ENCODE measurements around the gene ITSN2.
A peak's percentile ranks its signal among the peaks of the same experiment; 100 is the strongest.

Gene ITSN2

GRCh38 chr2:24269265-24269664 is 91.1 kb downstream of the ITSN2 start:
- DNase-seq (ENCODE audit: low read depth) = peak; percentile 22

- DNase-seq (ENCODE audit: low read depth) = no peak
Observed at GRCh38 chr2:24265212-24265611, 95.1 kb downstream of the ITSN2 start.

- no peak for DNase-seq (ENCODE audit: low read depth)
Observed at GRCh38 chr2:24262421-24262970, 97.8 kb downstream of the ITSN2 start.

GRCh38 chr2:24261441-24261840 is 98.9 kb downstream of the ITSN2 start:
- DNase-seq (ENCODE audit: low read depth) = no peak

- no peak for DNase-seq (ENCODE audit: low read depth)
Observed at GRCh38 chr2:24259316-24259715, 101.0 kb downstream of the ITSN2 start.

GRCh38 chr2:24258718-24259117 is 101.6 kb downstream of the ITSN2 start:
- no peak for DNase-seq (ENCODE audit: low read depth)

- no peak for DNase-seq (ENCODE audit: low read depth)
Observed at GRCh38 chr2:24253303-24253919, 106.9 kb downstream of the ITSN2 start.

GRCh38 chr2:24247592-24247991 is 112.7 kb downstream of the ITSN2 start:
- DNase-seq (ENCODE audit: low read depth) = no peak

GRCh38 chr2:24247164-24247563 is 113.2 kb downstream of the ITSN2 start:
- DNase-seq (ENCODE audit: low read depth) = no peak

GRCh38 chr2:24245986-24246776 is 114.2 kb downstream of the ITSN2 start:
- no peak for DNase-seq (ENCODE audit: low read depth)

- DNase-seq (ENCODE audit: low read depth) = no peak
Observed at GRCh38 chr2:24241528-24241927, 118.8 kb downstream of the ITSN2 start.

- DNase-seq (ENCODE audit: low read depth) = no peak
Observed at GRCh38 chr2:24239553-24239952, 120.8 kb downstream of the ITSN2 start.

- no peak for DNase-seq (ENCODE audit: low read depth)
Observed at GRCh38 chr2:24238158-24238557, 122.2 kb downstream of the ITSN2 start.

GRCh38 chr2:24237313-24237712 is 123.0 kb downstream of the ITSN2 start:
- DNase-seq (ENCODE audit: low read depth) = no peak

- DNase-seq (ENCODE audit: low read depth) = no peak
Observed at GRCh38 chr2:24233321-24233720, 127.0 kb downstream of the ITSN2 start.

- DNase-seq (ENCODE audit: low read depth) = no peak
Observed at GRCh38 chr2:24231461-24231881, 128.9 kb downstream of the ITSN2 start.

- no peak for DNase-seq (ENCODE audit: low read depth)
Observed at GRCh38 chr2:24228470-24228869, 131.9 kb downstream of the ITSN2 start.

GRCh38 chr2:24225499-24226242 is 134.7 kb downstream of the ITSN2 start:
- no peak for DNase-seq (ENCODE audit: low read depth)

- DNase-seq (ENCODE audit: low read depth) = no peak
Observed at GRCh38 chr2:24222946-24223345, 137.4 kb downstream of the ITSN2 start.

- DNase-seq (ENCODE audit: low read depth) = no peak
Observed at GRCh38 chr2:24221343-24222050, 138.8 kb downstream of the ITSN2 start.

- no peak for DNase-seq (ENCODE audit: low read depth)
Observed at GRCh38 chr2:24220554-24221291, 139.6 kb downstream of the ITSN2 start.
